ENCODE results near the gene LSP1.

Gene LSP1

DNA sequence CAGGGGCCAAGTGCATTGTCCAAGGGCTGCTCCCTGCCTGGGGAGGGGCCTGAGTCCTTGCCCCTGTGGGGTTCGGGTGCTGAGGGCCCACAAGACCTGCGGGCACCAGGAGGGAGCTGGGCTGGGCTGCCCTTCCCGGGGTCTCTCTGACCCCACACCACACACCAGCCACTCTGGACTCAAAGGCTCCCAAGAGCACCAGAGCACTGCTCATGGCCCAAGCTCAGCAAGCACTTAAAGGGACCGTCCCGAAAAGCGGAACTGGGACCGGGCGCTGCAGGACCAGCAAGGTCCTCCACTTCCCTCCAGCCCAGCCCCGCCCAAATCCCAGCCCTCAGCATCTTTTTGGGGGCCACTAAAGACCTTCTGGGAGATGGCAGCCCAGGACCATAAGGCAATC lies 5.3 kb downstream of the LSP1 start:
- no peak overlapping the region for H3K4me3 ChIP-seq (ENCODE audit: low read depth, low read length)
- no peak for DNase-seq (ENCODE audit: low read depth)
- no peak for TF ChIP-seq POLR2A (IDR thresholded peaks at IDR 0.05; ENCODE audit: extremely low read depth, insufficient read length)
- no peak for TF ChIP-seq MYC (IDR thresholded peaks at IDR 0.05; ENCODE audit: low read depth, low read length)
- TF ChIP-seq, protein P1, sequence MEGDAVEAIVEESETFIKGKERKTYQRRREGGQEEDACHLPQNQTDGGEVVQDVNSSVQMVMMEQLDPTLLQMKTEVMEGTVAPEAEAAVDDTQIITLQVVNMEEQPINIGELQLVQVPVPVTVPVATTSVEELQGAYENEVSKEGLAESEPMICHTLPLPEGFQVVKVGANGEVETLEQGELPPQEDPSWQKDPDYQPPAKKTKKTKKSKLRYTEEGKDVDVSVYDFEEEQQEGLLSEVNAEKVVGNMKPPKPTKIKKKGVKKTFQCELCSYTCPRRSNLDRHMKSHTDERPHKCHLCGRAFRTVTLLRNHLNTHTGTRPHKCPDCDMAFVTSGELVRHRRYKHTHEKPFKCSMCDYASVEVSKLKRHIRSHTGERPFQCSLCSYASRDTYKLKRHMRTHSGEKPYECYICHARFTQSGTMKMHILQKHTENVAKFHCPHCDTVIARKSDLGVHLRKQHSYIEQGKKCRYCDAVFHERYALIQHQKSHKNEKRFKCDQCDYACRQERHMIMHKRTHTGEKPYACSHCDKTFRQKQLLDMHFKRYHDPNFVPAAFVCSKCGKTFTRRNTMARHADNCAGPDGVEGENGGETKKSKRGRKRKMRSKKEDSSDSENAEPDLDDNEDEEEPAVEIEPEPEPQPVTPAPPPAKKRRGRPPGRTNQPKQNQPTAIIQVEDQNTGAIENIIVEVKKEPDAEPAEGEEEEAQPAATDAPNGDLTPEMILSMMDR (IDR thresholded peaks at IDR 0.05; ENCODE audit: low read depth, low read length) = no peak
- TF ChIP-seq, protein P2, sequence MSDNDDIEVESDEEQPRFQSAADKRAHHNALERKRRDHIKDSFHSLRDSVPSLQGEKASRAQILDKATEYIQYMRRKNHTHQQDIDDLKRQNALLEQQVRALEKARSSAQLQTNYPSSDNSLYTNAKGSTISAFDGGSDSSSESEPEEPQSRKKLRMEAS (IDR thresholded peaks at IDR 0.05; ENCODE audit: low read depth, low read length) = no peak

GRCh38 chr11:1858576-1858975 lies 5.7 kb downstream of the LSP1 start:
- TF ChIP-seq, protein P2 (IDR thresholded peaks at IDR 0.05; ENCODE audit: low read depth, low read length) = no peak
- no peak for TF ChIP-seq POLR2A (IDR thresholded peaks at IDR 0.05; ENCODE audit: extremely low read depth, insufficient read length)
- no peak for TF ChIP-seq MYC (IDR thresholded peaks at IDR 0.05; ENCODE audit: low read depth, low read length)
- TF ChIP-seq, protein P1 (IDR thresholded peaks at IDR 0.05; ENCODE audit: low read depth, low read length) = no peak
- DNase-seq (ENCODE audit: low read depth) = no peak
- H3K4me3 ChIP-seq (ENCODE audit: low read depth, low read length) = no peak overlapping the region

DNA sequence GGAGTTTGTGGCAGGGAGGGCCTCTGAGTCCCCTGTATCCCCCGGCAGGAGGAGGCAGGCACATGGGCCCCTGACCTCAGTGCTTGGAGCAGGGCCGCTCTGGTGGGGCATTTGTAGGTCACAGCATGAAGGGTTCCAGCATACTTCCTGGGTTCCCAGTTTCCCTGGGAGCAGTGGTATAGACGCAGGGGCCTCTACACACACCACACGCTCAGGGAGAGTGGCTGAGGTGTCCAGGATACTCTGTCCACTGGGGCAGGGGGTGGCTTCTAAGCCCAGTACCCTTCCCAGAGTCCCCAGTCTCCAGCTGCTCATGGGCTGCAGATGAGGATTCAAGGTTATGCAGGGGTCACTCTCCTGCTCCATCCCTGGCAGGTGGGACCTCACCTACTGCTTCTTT lies 6.1 kb downstream of the LSP1 start:
- no peak for TF ChIP-seq POLR2A (IDR thresholded peaks at IDR 0.05; ENCODE audit: extremely low read depth, insufficient read length)
- no peak for TF ChIP-seq MYC (IDR thresholded peaks at IDR 0.05; ENCODE audit: low read depth, low read length)
- TF ChIP-seq, protein P1 (IDR thresholded peaks at IDR 0.05; ENCODE audit: low read depth, low read length) = no peak
- TF ChIP-seq, protein P2 (IDR thresholded peaks at IDR 0.05; ENCODE audit: low read depth, low read length) = no peak
- no peak for DNase-seq (ENCODE audit: low read depth)
- no peak overlapping the region for H3K4me3 ChIP-seq (ENCODE audit: low read depth, low read length)

GRCh38 chr11:1860108-1860507 lies 7.2 kb downstream of the LSP1 start:
- no peak for DNase-seq (ENCODE audit: low read depth)
- H3K4me3 ChIP-seq (ENCODE audit: low read depth, low read length) = no peak overlapping the region
- TF ChIP-seq POLR2A (IDR thresholded peaks at IDR 0.05; ENCODE audit: extremely low read depth, insufficient read length) = no peak
- no peak for TF ChIP-seq MYC (IDR thresholded peaks at IDR 0.05; ENCODE audit: low read depth, low read length)
- TF ChIP-seq, protein P1 (IDR thresholded peaks at IDR 0.05; ENCODE audit: low read depth, low read length) = no peak
- TF ChIP-seq, protein P2 (IDR thresholded peaks at IDR 0.05; ENCODE audit: low read depth, low read length) = no peak

- TF ChIP-seq POLR2A (IDR thresholded peaks at IDR 0.05; ENCODE audit: extremely low read depth, insufficient read length) = no peak
- TF ChIP-seq, protein P1 (IDR thresholded peaks at IDR 0.05; ENCODE audit: low read depth, low read length) = no peak
- TF ChIP-seq, protein P2 (IDR thresholded peaks at IDR 0.05; ENCODE audit: low read depth, low read length) = no peak
- DNase-seq (ENCODE audit: low read depth) = no peak
Measured at GRCh38 chr11:1861435-1862411, 8.8 kb downstream of the LSP1 start.

More at GRCh38 chr11:1861435-1862411, 8.8 kb downstream of the LSP1 start:
- no peak overlapping the region for H3K4me3 ChIP-seq (ENCODE audit: low read depth, low read length)

Data from NB4 (cell line).